ENCODE results near the gene ANKRD33B. TPM values are rescaled to one million over a fixed set of nuclear protein-coding genes. Genes with fewer than 3 reads are reported as not detected.

The ANKRD33B gene
- polyA plus RNA-seq, 1 donor (not counting 4 experiments of a cell fraction or from before 2014, with no cell fraction given): 1.9 TPM

DNA sequence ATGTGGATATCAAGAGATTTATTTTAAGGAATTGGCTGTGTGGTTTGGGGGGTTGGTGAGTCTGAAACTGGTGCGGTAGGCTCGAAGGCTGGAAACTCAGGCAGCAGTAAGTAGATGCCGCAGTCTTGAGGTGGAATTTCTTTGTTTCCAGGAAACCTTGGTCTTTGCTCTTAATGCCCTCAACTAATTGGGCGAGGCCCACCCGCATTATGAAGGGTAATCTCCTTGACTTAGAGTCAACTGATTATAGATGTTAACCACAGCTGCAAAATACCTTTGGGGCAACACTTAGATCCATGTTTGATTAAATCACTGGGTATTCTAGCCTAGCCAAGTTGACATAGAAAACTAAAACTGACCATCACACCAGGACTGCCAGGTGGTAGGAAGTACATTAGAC, 83.8 kb downstream of the ANKRD33B start:
- H4K20me1 ChIP-seq (ENCODE audit: control insufficient read depth, extremely low read depth, insufficient read depth, low read length): no peaks in the 10 kb centered on the region
- no peaks in the 10 kb centered on the region for H3K9me3 ChIP-seq (ENCODE audit: control insufficient read depth, low read depth, low read length)
- no peak overlapping the region for H2AFZ ChIP-seq (ENCODE audit: control insufficient read depth, low read length)
- dilution Hi-C loops (cut with MboI; ENCODE audit: extremely low pct_ligation_motif_present, low sequenced_read_pairs): no loop called here
- no peak overlapping the region for H3K4me2 ChIP-seq (ENCODE audit: control insufficient read depth, extremely low read depth, insufficient read depth, low read depth, low read length)
- H3K9me1 ChIP-seq (ENCODE audit: control insufficient read depth, extremely low read depth, insufficient read depth, low read length): no peaks in the 10 kb centered on the region
- TF ChIP-seq EZH2 (IDR thresholded peaks at IDR 0.05; ENCODE audit: low read length): no peak
- TF ChIP-seq, protein P1, sequence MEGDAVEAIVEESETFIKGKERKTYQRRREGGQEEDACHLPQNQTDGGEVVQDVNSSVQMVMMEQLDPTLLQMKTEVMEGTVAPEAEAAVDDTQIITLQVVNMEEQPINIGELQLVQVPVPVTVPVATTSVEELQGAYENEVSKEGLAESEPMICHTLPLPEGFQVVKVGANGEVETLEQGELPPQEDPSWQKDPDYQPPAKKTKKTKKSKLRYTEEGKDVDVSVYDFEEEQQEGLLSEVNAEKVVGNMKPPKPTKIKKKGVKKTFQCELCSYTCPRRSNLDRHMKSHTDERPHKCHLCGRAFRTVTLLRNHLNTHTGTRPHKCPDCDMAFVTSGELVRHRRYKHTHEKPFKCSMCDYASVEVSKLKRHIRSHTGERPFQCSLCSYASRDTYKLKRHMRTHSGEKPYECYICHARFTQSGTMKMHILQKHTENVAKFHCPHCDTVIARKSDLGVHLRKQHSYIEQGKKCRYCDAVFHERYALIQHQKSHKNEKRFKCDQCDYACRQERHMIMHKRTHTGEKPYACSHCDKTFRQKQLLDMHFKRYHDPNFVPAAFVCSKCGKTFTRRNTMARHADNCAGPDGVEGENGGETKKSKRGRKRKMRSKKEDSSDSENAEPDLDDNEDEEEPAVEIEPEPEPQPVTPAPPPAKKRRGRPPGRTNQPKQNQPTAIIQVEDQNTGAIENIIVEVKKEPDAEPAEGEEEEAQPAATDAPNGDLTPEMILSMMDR (optimal IDR thresholded peaks at IDR 0.05 in 1 of 3, IDR thresholded peaks at IDR 0.05 in 1 of 3, conservative IDR thresholded peaks at IDR 0.05 in 1 of 3; ENCODE audit: extremely low read depth in 1 of 3, insufficient read depth in 2 of 3, low read length in 3 of 3): no peak
- FAIRE-seq (no peak), DNase-seq (ENCODE audit: low read depth, low spot score) (no peak)
- H3K27me3 ChIP-seq (ENCODE audit: control insufficient read depth, extremely low read depth, insufficient read depth, low read length): no peaks in the 10 kb centered on the region
- no peaks in the 10 kb centered on the region for H3K79me2 ChIP-seq (ENCODE audit: control insufficient read depth, insufficient read depth, low read length)
- H3K27ac ChIP-seq (ENCODE audit: control insufficient read depth, insufficient read depth, low read length): no peak overlapping the region
- H3K9ac ChIP-seq (ENCODE audit: control insufficient read depth, extremely low read depth, insufficient read depth, low read length): no peak overlapping the region
- no peaks in the 10 kb centered on the region for H3K36me3 ChIP-seq (ENCODE audit: control insufficient read depth in 2 of 2, extremely low read depth in 1 of 2, insufficient read depth in 2 of 2, low read length in 2 of 2)
- H3K4me3 ChIP-seq (ENCODE audit: control insufficient read depth in 2 of 3, extremely low read depth in 1 of 3, insufficient read depth in 2 of 3, low read depth in 1 of 3, low read length in 3 of 3): no peak overlapping the region
- no peaks in the 10 kb centered on the region for H3K4me1 ChIP-seq (ENCODE audit: control insufficient read depth, extremely low read depth, insufficient read depth, low read length)

DNA sequence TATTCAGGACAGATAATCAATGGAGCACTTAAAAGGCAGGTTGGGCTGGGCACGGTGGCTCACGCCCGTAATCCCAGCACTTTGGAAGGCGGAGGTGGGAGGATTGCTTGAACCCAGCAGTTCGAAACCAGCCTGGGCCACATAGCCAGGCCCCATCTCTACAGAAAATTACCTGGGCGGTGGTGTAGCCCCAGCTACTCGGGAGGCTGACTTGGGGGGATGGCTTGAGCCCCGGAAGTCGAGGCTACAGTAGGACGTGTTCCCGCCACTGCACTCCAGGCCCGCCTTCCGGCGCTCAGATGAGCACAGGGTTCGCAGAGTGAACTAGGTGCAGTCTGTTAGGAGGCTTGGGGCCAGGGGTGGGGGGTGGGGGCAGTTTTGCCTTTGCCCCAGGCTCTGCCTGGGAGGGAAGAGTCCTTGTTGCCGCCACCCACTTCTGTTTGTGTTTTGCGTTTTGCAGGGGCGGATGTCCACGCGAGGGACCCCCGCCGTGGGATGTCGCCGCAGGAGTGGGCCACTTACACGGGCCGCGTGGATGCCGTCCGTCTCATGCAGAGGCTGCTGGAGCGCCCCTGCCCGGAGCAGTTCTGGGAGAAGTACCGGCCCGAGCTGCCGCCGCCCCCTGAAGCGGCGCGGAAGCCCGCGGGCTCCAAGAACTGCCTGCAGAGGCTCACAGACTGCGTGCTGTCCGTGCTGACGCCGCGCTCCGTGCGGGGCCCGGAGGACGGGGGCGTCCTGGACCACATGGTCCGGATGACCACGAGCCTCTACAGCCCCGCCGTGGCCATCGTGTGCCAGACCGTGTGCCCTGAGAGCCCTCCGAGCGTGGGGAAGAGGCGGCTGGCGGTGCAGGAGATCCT, 85.2 kb downstream of the ANKRD33B start:
- no peak overlapping the region for H3K4me2 ChIP-seq (ENCODE audit: control insufficient read depth, extremely low read depth, insufficient read depth, low read depth, low read length)
- DNase-seq (ENCODE audit: low read depth, low spot score): no peak

More for the DNA sequence above, 85.2 kb downstream of the ANKRD33B start:
- H4K20me1 ChIP-seq (ENCODE audit: control insufficient read depth, extremely low read depth, insufficient read depth, low read length): no peaks in the 10 kb centered on the region
- dilution Hi-C loops (cut with MboI; ENCODE audit: extremely low pct_ligation_motif_present, low sequenced_read_pairs): no loop called here
- H3K27ac ChIP-seq (ENCODE audit: control insufficient read depth, insufficient read depth, low read length): no peak overlapping the region
- H3K4me1 ChIP-seq (ENCODE audit: control insufficient read depth, extremely low read depth, insufficient read depth, low read length): no peaks in the 10 kb centered on the region
- TF ChIP-seq, protein P1 (optimal IDR thresholded peaks at IDR 0.05 in 1 of 3, IDR thresholded peaks at IDR 0.05 in 1 of 3, conservative IDR thresholded peaks at IDR 0.05 in 1 of 3; ENCODE audit: extremely low read depth in 1 of 3, insufficient read depth in 2 of 3, low read length in 3 of 3): no peak
- no peak for TF ChIP-seq EZH2 (IDR thresholded peaks at IDR 0.05; ENCODE audit: low read length)
- no peaks in the 10 kb centered on the region for H3K27me3 ChIP-seq (ENCODE audit: control insufficient read depth, extremely low read depth, insufficient read depth, low read length)
- H3K79me2 ChIP-seq (ENCODE audit: control insufficient read depth, insufficient read depth, low read length): no peaks in the 10 kb centered on the region
- H3K9me1 ChIP-seq (ENCODE audit: control insufficient read depth, extremely low read depth, insufficient read depth, low read length): no peaks in the 10 kb centered on the region
- H3K9ac ChIP-seq (ENCODE audit: control insufficient read depth, extremely low read depth, insufficient read depth, low read length): no peak overlapping the region
- no peaks in the 10 kb centered on the region for H3K9me3 ChIP-seq (ENCODE audit: control insufficient read depth, low read depth, low read length)
- no peak for FAIRE-seq
- H2AFZ ChIP-seq (ENCODE audit: control insufficient read depth, low read length): no peak overlapping the region
- no peaks in the 10 kb centered on the region for H3K36me3 ChIP-seq (ENCODE audit: control insufficient read depth in 2 of 2, extremely low read depth in 1 of 2, insufficient read depth in 2 of 2, low read length in 2 of 2)
- H3K4me3 ChIP-seq (ENCODE audit: control insufficient read depth in 2 of 3, extremely low read depth in 1 of 3, insufficient read depth in 2 of 3, low read depth in 1 of 3, low read length in 3 of 3): no peak overlapping the region

Data from keratinocyte (primary cell).